Measurements from ENCODE around the gene LANCL1. TPM values are rescaled to one million over a fixed set of nuclear protein-coding genes. Genes with fewer than 3 reads are reported as not detected.

The LANCL1 gene
- total and polyA plus RNA-seq, 4 donors, result 6.8 to 53.9 (median 19.5) TPM

DNA sequence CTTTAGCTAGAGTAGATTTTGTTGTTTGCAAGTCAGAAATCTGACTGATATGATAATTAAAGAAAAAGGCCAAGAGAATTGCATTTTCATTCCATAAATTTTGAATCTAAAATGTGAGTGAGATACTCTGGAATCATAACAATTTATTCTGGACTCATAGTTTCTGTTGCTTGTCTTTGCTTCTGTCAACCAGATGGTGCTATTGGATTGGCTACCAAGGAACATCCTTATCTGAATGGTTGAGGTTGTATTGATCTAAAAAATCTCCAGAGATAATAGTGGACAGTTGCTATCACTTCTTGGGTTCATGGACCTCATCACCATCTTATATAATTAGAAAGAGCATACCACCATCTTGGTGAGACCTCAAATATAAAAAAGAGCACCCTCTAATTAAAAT lies 45.8 kb upstream of the LANCL1 start:
- Histone ChIP-seq H3K9ac (ENCODE audit: insufficient read depth in 1 of 2, low read length in 2 of 2) (no peak overlapping the region), H3K27me3 (ENCODE audit: control insufficient read depth in 3 of 3, insufficient read depth in 3 of 3, low read length in 2 of 3) (no peaks in the 10 kb centered on the region), H3K9me3 (ENCODE audit: control insufficient read depth in 4 of 4, insufficient read depth in 3 of 4, low read length in 3 of 4) (no peaks in the 10 kb centered on the region), H3K36me3 (ENCODE audit: control insufficient read depth in 4 of 4, insufficient read depth in 4 of 4, low read length in 4 of 4) (no peaks in the 10 kb centered on the region), H3K4me3 (no peak overlapping the region), H3K27ac (ENCODE audit: low read depth in 1 of 2, low read length in 1 of 2) (no peak overlapping the region), H3K4me1 (ENCODE audit: control insufficient read depth in 5 of 5, insufficient read depth in 5 of 5, low read length in 5 of 5) (no peaks in the 10 kb centered on the region)
- DNase-seq (no peak), ATAC-seq (ENCODE audit: insufficient read depth, low FRiP score) (no peak)
- TF ChIP-seq, protein P1, sequence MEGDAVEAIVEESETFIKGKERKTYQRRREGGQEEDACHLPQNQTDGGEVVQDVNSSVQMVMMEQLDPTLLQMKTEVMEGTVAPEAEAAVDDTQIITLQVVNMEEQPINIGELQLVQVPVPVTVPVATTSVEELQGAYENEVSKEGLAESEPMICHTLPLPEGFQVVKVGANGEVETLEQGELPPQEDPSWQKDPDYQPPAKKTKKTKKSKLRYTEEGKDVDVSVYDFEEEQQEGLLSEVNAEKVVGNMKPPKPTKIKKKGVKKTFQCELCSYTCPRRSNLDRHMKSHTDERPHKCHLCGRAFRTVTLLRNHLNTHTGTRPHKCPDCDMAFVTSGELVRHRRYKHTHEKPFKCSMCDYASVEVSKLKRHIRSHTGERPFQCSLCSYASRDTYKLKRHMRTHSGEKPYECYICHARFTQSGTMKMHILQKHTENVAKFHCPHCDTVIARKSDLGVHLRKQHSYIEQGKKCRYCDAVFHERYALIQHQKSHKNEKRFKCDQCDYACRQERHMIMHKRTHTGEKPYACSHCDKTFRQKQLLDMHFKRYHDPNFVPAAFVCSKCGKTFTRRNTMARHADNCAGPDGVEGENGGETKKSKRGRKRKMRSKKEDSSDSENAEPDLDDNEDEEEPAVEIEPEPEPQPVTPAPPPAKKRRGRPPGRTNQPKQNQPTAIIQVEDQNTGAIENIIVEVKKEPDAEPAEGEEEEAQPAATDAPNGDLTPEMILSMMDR (IDR thresholded peaks at IDR 0.05; ENCODE audit: control extremely low read depth, extremely low read depth), result no peak

DNA sequence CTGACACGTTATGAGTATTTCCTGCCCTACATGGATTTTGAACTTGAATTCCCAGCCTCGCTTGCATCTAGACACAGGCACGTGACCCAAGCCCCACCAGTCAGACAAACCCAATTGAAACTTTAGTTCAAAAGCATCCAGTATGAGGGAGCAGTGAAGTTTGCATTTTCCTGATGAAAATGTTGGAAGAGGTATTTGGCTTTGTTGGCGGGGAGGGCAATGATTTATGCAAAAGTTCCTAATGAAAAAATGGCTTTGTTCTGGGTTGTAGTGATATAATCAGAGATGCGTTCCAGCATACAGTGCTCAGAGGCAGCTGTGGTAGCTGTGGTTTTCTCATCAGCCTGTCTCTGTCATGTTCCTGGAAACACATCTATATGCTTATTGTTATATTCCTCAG lies 43.0 kb upstream of the LANCL1 start:
- DNase-seq (no peak), ATAC-seq (ENCODE audit: insufficient read depth, low FRiP score) (no peak)
- no peak overlapping the region for H3K27ac ChIP-seq (ENCODE audit: low read depth in 1 of 2, low read length in 1 of 2)
- H3K27me3 ChIP-seq (ENCODE audit: control insufficient read depth in 3 of 3, insufficient read depth in 3 of 3, low read length in 2 of 3), result no peaks in the 10 kb centered on the region
- no peaks in the 10 kb centered on the region for H3K9me3 ChIP-seq (ENCODE audit: control insufficient read depth in 4 of 4, insufficient read depth in 3 of 4, low read length in 3 of 4)
- no peaks in the 10 kb centered on the region for H3K36me3 ChIP-seq (ENCODE audit: control insufficient read depth in 4 of 4, insufficient read depth in 4 of 4, low read length in 4 of 4)
- H3K9ac ChIP-seq (ENCODE audit: insufficient read depth in 1 of 2, low read length in 2 of 2), result no peak overlapping the region
- no peak overlapping the region for H3K4me3 ChIP-seq
- H3K4me1 ChIP-seq (ENCODE audit: control insufficient read depth in 5 of 5, insufficient read depth in 5 of 5, low read length in 5 of 5), result no peaks in the 10 kb centered on the region
- WGBS, 2 donors, result 82% methylated on average over 5 of the region's 5 CpGs
- TF ChIP-seq, protein P1 (IDR thresholded peaks at IDR 0.05; ENCODE audit: control extremely low read depth, extremely low read depth), result no peak

DNA sequence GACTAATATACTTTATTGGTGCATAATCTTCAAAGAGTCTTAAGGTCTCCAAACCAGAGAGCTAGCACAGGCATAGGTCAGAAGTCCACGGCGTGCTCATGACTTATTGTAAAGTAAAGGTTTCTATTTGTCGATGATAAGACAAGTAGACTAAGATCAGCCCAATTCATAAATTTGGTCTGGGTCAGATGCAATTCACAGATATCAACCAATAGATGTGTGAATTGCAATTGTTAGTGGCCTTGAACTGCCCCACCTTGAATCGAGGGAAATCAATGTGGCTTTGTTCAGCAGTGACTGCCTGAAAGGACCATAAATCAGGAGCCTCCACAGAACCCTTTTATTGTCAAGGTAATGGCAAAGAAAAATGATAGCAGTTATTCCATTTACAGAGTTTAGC lies 40.7 kb upstream of the LANCL1 start:
- TF ChIP-seq, protein P1 (IDR thresholded peaks at IDR 0.05; ENCODE audit: control extremely low read depth, extremely low read depth), result no peak
- no peaks in the 10 kb centered on the region for H3K36me3 ChIP-seq (ENCODE audit: control insufficient read depth in 4 of 4, insufficient read depth in 4 of 4, low read length in 4 of 4)
- 84 to 86% methylated on average over 4 of the region's 4 CpGs for WGBS, 2 donors

DNA sequence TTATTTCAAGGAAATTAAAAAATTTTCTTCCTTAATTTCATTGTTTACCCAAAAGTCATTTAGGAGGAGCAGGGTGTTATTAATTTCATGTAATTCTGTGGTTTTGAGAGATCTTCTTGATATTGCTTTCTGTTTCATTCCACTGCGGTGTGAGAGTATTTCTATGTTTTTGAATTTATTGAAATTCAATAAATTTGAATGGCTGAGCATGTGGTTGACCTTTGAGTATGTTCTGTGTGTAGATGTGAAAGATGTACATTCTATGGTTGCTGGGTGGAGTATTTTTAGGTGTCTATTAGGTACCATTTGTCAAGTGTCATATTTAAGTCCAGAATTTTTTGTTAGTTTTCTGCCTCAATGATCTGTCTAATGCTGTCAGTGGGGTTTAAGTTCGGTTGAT lies 39.4 kb upstream of the LANCL1 start:
- TF ChIP-seq, protein P1 (IDR thresholded peaks at IDR 0.05; ENCODE audit: control extremely low read depth, extremely low read depth), result no peak
- H3K27me3 ChIP-seq (ENCODE audit: control insufficient read depth in 3 of 3, insufficient read depth in 3 of 3, low read length in 2 of 3), result no peaks in the 10 kb centered on the region
- WGBS, 2 donors, result 89 to 93% methylated on average over 2 of the region's 2 CpGs
- ATAC-seq (ENCODE audit: insufficient read depth, low FRiP score), result no peak
- peaks cover 0 to 4% (median 0%) of the 10 kb centered on the region in 4 donors for H3K9me3 ChIP-seq (ENCODE audit: control insufficient read depth in 4 of 4, insufficient read depth in 3 of 4, low read length in 3 of 4)
- DNase-seq, result no peak
- H3K27ac ChIP-seq (ENCODE audit: low read depth in 1 of 2, low read length in 1 of 2), result no peak overlapping the region
- H3K4me3 ChIP-seq, result no peak overlapping the region
- no peaks in the 10 kb centered on the region for H3K36me3 ChIP-seq (ENCODE audit: control insufficient read depth in 4 of 4, insufficient read depth in 4 of 4, low read length in 4 of 4)
- no peak overlapping the region for H3K9ac ChIP-seq (ENCODE audit: insufficient read depth in 1 of 2, low read length in 2 of 2)
- no peaks in the 10 kb centered on the region for H3K4me1 ChIP-seq (ENCODE audit: control insufficient read depth in 5 of 5, insufficient read depth in 5 of 5, low read length in 5 of 5)

More for the DNA sequence above, 40.7 kb upstream of the LANCL1 start:
- Histone ChIP-seq H3K9me3 (ENCODE audit: control insufficient read depth in 4 of 4, insufficient read depth in 3 of 4, low read length in 3 of 4) (no peaks in the 10 kb centered on the region), H3K9ac (ENCODE audit: insufficient read depth in 1 of 2, low read length in 2 of 2) (no peak overlapping the region), H3K4me3 (no peak overlapping the region), H3K27me3 (ENCODE audit: control insufficient read depth in 3 of 3, insufficient read depth in 3 of 3, low read length in 2 of 3) (no peaks in the 10 kb centered on the region), H3K4me1 (ENCODE audit: control insufficient read depth in 5 of 5, insufficient read depth in 5 of 5, low read length in 5 of 5) (no peaks in the 10 kb centered on the region), H3K27ac (ENCODE audit: low read depth in 1 of 2, low read length in 1 of 2) (no peak overlapping the region)
- DNase-seq (no peak), ATAC-seq (ENCODE audit: insufficient read depth, low FRiP score) (no peak)
